ENCODE measurements around the gene MYRF.

MYRF gene

GRCh38 chr11:61718621-61719302 is 33.7 kb upstream of the MYRF start:
- DNase-seq (ENCODE audit: insufficient read length, low spot score) (peak; percentile 84), FAIRE-seq (peak; percentile 94)

GRCh38 chr11:61719978-61720377 is 32.5 kb upstream of the MYRF start:
- DNase-seq (ENCODE audit: insufficient read length, low spot score) (no peak), FAIRE-seq (no peak)

- no peak for FAIRE-seq
These were observed 31.8 kb upstream of the MYRF start for GRCh38 chr11:61720597-61720996.

GRCh38 chr11:61724437-61724836 is 28.0 kb upstream of the MYRF start:
- FAIRE-seq: no peak

More at GRCh38 chr11:61720597-61720996, 31.8 kb upstream of the MYRF start:
- DNase-seq (ENCODE audit: insufficient read length, low spot score): no peak

GRCh38 chr11:61725781-61726231 is 26.6 kb upstream of the MYRF start:
- FAIRE-seq (no peak), DNase-seq (ENCODE audit: insufficient read length, low spot score) (no peak)

More at GRCh38 chr11:61724437-61724836, 28.0 kb upstream of the MYRF start:
- no peak for DNase-seq (ENCODE audit: insufficient read length, low spot score)

GRCh38 chr11:61726775-61727174 is 25.7 kb upstream of the MYRF start:
- no peak for DNase-seq (ENCODE audit: insufficient read length, low spot score)
- FAIRE-seq: no peak

- no peak for DNase-seq (ENCODE audit: insufficient read length, low spot score)
- FAIRE-seq: no peak
These were observed 25.0 kb upstream of the MYRF start for GRCh38 chr11:61727401-61727811.

- DNase-seq (ENCODE audit: insufficient read length, low spot score): no peak
- FAIRE-seq: no peak
These were observed 24.1 kb upstream of the MYRF start for GRCh38 chr11:61728066-61728939.

GRCh38 chr11:61728940-61729219 is 23.6 kb upstream of the MYRF start:
- no peak for FAIRE-seq

GRCh38 chr11:61730240-61730994 is 22.0 kb upstream of the MYRF start:
- no peak for DNase-seq (ENCODE audit: insufficient read length, low spot score)

More at GRCh38 chr11:61728940-61729219, 23.6 kb upstream of the MYRF start:
- peak; percentile 57 for DNase-seq (ENCODE audit: insufficient read length, low spot score)

GRCh38 chr11:61731211-61731951 is 21.1 kb upstream of the MYRF start:
- FAIRE-seq: no peak
- no peak for DNase-seq (ENCODE audit: insufficient read length, low spot score)

More at GRCh38 chr11:61730240-61730994, 22.0 kb upstream of the MYRF start:
- FAIRE-seq: no peak

- no peak for DNase-seq (ENCODE audit: insufficient read length, low spot score)
- no peak for FAIRE-seq
These were observed 20.3 kb upstream of the MYRF start for GRCh38 chr11:61731952-61732675.

GRCh38 chr11:61732705-61733104 is 19.7 kb upstream of the MYRF start:
- no peak for FAIRE-seq
- no peak for DNase-seq (ENCODE audit: insufficient read length, low spot score)

GRCh38 chr11:61733120-61733978 is 19.1 kb upstream of the MYRF start:
- DNase-seq (ENCODE audit: insufficient read length, low spot score) (peak; percentile 90), FAIRE-seq (peak; percentile 74)

GRCh38 chr11:61734767-61735166 is 17.7 kb upstream of the MYRF start:
- FAIRE-seq (no peak), DNase-seq (ENCODE audit: insufficient read length, low spot score) (no peak)

GRCh38 chr11:61735391-61735790 is 17.0 kb upstream of the MYRF start:
- DNase-seq (ENCODE audit: insufficient read length, low spot score): no peak
- FAIRE-seq: no peak

GRCh38 chr11:61736310-61736709 is 16.1 kb upstream of the MYRF start:
- no peak for DNase-seq (ENCODE audit: insufficient read length, low spot score)
- FAIRE-seq: no peak

GRCh38 chr11:61737131-61737530 is 15.3 kb upstream of the MYRF start:
- FAIRE-seq (no peak), DNase-seq (ENCODE audit: insufficient read length, low spot score) (no peak)

Measured in HTR-8/SVneo (cell line).